DMS114 treated with DMSO at 0.1 percent for 48 hours (cell line): ENCODE measurements around the gene SSNA1.

Source experiments
- DNase-seq: peaks from one replicate; lab custom pipeline; 2025; ENCODE audit not compliant: unreplicated experiment; lab: John Stamatoyannopoulos, UW

The SSNA1 gene

DNA sequence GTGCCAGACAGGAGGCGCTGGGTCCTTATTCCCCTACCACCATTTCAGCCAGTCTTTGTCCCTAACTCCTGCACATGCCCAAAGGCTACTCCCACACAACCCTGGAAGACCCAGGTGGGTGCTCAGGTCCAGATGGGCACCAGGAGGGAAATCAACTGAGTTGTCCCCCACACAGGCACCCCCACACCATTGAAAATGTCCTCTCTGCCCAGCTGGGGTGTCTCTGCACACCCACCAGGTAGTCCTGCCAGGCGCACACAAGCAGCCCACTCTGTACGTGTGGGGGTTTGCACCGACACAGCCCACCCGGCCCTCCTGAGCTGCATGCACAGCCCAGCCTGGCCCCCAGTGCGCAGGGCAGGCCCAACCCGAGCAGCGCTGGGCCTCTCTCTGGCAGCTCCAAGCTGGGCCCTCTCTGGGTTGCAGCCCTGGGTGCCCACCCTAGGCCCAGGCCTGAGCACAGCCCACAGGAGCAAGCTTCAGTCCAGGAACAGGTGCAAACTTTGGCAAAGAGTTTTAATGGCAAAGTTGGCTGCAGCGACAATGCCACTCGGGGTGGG lies 31.4 kb downstream of the SSNA1 start:
- no peak for DNase-seq

DNA sequence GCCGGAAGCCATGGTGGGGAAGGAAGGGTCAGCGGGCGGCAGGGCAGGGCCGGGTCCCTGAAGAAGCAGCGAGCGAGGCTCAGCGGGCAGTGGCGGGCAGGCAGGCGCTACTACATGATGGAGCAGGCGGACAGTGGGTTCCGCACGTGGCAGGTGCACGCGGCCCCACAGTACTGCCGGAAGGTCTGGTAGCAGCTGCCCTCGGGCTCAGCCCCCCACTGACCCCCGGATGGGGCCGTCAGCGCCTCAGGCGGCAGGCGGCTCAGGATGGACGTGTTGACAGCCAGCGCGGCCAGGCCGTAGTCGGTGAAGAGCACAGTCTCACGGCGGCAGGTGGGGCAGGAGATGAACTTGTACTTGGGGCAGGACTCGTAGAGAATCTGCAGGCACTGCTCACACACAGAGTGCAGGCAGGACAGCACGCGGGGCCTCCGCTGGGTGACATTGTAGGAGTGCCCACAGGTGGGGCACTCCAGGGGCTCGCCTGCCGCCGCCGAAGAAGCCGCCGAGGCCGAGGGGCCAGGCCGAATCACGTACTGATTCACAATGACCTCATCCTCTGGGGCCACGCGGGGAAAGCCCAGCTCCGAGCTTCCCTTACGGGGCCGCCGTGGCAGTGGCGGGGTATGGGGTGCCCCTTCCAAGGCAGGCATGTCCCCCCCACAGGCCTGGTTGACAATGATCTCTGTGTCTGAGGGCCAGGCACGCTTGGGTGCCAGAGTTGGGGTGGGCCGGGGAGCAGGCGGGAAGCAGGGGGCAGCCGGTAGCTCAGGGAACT lies 32.0 kb downstream of the SSNA1 start:
- DNase-seq: no peak

DNA sequence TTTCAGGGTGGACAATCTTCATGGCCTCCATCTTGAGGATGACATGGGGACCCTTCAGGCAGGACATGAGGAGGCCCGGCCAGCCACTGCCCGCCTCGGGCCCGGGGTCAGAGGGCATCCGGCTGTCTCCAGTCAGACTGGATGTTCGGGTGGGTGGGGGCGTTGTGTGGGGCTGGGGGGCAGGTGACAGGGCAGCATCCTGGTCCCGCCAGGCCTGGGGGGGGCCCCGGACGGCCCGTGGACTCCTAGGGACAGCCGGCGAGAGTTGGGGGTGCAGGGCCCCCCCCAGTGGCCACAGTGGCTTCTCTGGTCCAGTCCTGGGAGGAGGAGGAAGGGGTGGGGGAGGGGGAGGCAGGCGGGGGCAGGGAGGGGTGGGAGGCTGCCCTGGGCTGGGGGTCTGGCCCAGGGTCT lies 32.6 kb downstream of the SSNA1 start:
- no peak for DNase-seq

DNA sequence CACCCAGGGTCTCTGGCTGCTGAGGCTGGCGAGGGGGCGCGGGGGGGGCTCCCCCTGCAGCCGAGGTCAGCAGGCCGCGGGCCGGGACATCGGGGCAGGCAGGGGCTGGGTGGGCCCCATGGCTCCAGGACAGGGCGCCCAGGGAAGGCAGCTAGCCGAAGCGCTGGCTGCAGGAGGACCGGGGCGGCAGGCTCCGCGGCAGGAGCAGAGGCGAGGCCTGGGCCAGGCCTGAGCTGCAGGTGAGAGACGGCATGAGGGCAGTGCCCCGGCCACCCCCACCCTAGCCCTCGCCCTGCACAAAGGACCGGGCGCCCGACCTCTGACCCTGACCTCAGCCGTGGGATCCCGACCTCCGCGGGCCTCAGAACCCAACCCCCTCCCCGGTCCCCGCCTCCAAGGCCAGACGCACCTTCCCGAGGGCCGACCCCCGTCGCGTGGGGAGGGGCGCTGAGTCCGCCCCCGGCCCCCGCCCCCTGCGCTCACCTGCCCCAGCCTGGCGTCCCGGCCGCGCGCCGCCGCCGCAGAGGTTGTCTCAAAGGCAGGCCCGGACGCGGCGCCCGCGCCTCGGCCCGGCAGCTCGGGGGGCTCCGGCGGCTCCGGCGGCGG lies 33.1 kb downstream of the SSNA1 start:
- no peak for DNase-seq

DNA sequence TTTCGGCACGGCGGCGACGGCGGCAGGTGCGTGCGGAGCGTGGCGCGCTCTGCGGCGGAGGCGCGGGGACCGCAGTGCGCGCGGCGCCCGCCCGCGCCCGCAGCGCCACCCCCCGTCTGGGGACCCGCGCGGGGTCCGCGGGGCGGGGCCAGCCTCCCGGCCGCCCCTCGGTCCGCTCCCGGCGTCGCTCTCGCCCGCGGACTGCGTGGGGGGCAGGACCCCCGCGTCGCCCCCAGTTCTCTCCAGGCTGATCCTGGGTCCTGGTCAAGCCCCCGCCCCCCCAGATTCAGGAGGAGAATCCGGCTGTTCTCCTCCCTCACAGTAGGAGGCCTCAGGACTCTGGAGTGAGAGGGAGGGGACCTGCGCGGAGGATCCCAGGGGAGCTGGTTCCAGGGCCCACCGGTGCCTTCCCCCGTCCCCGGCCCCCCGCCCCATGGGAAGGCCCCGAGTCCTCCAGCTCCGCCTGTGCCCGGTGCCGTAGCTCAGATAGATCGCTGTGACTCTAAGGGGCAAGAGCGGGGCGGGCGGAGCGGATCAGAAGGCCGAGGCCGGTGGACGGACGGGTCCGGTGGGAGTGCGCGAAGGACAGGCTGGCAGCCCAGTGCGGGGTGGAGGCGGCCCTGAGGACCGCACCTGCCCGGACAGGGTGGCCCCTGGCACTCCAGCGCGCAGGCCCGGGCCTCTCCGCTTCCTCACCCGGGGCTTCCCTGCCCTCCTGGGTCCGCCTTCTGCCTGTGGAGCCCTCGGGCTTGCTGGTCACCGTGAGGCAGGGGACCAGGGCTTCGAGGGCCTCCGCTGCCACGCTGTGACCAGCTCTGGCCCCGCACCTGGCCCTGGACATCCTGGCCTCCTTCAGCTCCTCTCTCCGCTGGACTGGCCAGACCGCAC lies 34.0 kb downstream of the SSNA1 start, which contains the start of gene RNF208:
Gene RNF208 (minus strand): TSS at position 51 of the 888 bp plus-strand sequence. CDS start 1,028 bp downstream, outside the sequence.
- DNase-seq: no peak

DNA sequence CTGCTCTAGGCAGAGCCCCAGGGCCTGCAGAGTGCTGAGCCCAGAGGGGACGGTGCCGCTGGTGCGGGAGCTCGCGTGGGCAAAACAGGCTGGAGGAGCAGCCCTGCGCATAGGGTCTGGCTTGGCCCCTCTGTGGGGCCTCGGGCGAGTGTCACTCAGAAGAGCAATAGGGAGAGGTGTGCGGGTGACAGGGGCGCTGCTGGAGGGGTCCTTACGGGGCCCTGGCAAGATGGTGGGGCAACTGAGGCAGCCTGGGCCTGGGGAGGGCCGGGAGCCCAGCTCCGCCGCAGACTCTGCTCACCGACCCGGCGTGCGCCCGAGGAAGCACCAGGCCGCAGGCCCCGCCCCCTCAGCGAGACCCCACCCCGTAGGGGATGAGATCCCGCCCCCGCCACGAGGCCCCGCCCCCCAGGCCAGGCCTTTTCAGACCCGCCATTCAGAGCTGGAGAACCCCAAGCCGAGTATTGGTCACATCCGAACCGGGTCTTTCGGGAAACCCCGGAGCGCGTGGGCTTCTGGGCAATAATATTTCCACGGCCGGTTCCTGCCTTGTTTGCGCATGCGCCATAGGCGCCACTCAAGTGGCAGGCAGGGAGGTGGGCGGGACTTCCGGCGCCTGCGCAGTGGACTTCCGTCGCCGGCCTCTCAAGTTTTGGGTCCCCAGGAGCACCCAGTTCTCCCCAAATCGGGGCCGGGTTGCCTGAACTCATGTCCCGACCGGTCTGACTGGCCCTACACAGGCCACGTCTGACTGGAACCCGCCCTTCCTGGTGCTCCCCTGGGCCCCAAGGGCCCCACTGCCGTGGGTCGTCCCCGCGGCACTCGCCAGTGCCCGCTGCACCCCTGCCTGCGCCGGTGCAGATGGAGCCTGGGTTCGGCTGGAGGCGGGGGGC lies 34.8 kb downstream of the SSNA1 start:
- DNase-seq: peak; percentile 84

DNA sequence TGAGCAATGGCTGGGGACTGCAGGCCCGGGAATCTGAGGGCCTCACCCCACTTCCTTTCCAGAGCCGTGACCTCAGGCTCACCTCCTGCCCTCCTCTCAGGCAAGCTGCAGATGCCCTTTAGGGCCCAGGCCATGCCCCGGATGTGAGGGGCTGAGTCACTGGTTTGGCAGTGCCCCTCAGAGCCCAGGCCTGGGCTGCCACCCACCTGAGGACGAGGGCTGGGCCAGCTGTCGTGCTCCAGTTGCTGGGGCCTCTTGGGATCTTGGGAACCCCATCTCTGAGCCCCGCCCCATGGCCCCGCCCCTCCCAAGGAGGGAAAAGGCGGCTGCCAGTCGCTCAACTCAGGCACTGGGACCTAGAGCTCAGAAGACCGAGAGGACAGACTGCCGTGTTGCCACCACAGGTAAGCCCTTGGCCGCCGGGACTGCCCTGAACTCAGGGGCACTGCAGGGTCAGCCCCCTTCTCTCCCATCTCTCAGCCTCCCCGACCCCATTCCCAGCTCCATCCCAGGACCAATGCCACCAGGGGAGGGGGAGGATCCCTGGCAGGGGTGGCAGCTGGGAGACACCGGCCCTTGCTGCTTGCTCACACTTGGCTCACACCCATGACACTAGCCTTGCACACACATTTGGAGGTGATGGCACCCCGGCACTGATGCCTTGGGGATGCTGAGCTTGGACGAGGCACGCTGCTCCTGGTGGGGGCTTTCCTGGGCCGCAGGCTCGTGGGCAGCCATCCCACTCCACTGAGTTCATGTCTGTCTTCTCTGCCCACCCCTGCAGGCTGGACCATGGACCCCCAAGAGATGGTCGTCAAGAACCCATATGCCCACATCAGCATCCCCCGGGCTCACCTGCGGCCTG lies 36.6 kb downstream of the SSNA1 start, which contains the start of gene CYSRT1:
Gene CYSRT1 (plus strand): TSS at position 345 of the 865 bp plus-strand sequence. CDS start 448 bp downstream, at position 793.
- no peak for DNase-seq

DNA sequence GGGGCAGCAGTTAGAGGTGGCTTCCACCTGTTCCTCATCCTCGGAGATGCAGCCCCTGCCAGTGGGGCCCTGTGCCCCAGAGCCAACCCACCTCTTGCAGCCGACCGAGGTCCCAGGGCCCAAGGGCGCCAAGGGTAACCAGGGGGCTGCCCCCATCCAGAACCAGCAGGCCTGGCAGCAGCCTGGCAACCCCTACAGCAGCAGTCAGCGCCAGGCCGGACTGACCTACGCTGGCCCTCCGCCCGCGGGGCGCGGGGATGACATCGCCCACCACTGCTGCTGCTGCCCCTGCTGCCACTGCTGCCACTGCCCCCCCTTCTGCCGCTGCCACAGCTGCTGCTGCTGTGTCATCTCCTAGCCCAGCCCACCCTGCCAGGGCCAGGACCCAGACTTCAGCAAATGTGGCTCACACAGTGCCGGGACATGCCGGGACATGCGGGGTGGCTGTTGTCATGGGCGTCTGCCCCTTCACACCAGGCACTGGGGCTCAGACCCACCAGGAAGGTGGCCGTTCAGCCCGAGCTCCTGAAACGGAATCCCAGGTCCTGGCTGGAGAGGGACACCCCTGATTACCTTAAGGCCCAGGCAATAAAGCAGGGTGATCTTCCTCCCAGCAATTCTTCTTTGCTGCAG lies 37.3 kb downstream of the SSNA1 start:
- DNase-seq: no peak

DNA sequence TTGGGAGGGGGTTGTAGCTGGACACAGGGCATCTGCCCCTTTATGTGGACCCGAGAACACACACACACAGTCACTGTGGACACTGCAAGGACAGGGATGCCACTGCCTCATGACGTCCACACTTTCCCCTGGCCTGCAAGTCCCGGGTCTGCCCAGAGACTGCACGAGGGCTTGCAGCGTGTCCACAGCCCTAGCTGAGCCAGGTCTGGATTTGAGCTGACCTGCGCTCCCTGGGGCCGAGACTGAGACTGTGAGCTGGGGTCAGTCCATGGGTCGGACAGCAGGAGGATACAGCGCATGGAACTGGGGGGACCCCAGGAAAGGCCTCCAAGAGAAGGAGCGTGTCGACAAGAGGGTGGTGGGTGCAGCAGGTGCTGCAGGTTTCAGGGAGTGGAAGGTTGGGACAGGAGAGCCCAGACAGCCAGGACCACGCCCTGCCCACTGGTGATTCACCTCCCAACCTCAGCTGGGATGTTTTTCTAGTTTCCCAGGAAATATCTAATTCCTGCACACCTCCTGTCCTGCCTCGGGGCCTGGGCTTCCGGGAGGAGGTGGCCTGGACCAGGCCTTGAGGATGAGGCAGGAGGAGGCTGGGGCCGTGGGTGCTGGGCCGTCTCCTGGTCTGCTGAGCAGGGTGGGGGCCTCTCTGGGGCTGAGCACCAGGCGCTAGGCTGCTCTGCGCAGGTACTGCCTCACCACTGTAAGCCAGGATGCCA lies 38.0 kb downstream of the SSNA1 start:
- no peak for DNase-seq

DNA sequence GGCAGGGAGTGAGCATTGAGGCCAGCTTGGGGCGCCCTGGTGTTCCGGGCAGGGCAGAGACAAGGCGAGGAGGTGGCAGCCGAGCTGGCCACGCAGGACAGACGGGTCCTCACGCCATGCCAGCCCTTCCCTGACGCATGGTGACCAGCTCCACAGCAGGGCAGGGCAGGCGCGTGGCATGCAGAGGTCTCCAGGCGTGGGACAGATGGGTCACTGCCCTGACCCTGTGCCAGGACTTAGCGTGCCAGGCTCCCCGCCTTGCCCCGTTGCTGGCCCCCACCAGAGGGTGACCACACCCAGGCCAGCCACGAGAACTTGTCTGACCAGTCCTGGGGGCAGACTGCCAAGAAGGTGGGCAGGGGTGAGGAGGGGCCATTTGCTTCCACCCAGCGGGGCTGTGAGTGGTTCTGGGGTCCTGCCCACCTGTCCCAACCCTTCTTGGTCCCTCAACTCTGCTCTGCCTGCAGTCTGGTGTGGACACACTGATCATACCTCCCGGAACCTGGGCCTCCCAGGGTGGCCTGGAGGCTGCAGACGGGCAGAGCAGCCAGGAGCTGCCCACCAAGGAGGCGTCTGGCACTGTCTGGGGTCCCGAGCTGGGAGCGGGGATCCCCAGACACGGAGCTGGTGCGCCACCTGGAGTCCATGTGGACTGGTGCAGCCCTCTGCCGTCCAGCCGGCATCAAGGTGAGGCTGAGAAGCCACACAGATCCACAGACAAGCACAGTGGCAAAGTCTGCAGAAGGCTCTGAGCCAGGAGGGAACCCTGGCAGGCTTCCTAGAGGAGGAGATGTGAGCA lies 38.8 kb downstream of the SSNA1 start, which contains the start of gene RNF224:
Gene RNF224 (plus strand): TSS at position 449 of the 799 bp plus-strand sequence. CDS start 834 bp downstream, outside the sequence.
- DNase-seq: peak; percentile 24

DNA sequence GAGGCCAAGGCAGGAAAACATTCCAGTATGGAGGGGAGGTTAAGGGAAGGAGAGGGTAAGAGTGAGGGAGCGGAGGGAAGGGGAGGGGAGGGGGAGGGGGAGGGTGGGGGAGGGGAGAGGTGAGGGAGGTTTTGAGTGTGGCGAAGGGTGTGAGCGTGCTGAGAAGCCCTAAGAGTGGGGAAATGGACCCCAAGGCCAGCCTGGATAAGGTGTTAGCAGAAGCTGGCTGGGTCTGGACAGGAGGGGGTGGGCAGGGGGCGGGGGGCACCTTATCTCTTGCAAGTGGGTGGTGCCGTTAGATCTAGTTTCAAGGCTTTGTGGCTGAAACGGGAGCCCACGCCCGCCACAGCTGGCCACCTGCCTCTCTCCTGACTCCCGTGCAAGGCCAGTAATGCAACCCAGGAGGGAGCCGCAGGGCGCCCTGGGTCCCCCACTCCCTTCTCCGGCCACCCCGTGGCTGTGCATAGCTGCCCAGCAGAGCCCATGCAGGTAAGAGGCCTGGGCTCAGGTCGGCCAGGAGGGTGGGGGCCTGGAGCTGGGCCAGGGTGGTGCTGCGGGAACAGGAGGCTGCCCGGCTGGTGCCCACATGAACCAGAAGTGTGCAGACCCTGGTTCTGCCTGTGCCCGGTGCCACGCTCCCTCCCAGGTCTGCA lies 39.5 kb downstream of the SSNA1 start:
- DNase-seq: no peak

DNA sequence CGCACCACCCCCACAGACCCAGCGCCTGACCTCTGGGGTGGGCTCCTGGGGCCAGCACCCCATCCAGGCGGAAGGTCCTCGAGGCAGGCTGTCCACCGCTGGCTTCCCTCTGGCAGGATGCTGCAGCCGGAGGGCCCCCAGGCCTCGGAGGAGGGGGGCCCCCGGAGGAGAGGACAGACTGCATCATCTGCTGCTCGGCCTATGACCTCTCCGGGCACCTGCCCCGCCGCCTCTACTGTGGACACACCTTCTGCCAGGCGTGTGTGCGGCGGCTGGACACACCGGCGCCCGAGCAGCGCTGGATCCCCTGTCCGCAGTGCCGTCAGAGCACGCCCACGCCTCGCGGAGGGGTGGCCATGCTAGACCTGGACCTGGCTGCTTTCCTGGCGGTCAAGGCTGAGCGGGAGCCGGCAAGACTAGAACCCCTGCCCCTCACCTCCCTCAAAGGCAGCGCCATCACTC lies 40.1 kb downstream of the SSNA1 start:
- no peak for DNase-seq

DNA sequence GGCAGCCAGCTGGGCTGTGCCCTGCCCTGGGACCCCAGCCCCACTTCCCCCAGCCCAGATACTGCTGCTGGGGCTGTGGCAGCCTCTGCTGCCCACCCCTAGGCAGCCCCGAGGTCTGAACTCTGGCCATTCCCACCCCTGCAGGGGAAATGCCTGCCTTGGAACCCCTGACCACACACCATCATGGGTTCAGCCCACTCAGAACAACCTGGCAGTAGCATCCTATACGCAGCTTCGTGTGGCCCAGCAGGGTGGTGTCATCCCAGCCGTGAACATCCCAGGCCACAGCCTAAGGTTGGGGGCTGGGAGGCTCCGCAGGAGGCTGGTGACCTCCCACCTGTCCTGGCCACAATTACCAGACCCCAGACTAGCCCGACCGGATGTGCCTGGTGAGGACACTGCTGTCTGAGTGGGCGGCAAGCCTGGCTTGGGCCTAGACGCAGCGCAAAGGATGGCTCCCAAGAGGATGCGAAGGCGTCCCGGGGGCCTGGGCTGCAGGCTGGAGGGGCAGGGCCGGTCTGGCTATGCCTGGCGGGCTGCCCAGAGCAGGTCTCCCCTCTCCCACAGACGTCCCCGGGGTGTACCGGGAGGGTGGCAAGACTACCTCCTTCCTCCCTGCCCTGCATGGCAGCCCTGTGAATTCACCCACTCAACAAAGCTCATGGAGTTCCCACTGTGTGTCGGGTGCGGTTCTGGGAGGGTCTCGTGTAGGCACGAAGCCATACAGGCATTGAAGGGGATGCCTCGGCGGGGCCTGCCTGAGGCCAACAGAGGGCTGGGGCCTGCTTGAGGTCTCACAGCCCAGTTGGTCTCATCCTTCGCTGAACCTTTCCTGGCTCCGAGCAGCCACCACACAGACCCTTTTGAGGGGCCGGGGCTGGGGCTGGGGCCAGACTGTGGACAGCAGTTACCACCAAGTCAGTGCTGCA lies 40.8 kb downstream of the SSNA1 start:
- no peak for DNase-seq

DNA sequence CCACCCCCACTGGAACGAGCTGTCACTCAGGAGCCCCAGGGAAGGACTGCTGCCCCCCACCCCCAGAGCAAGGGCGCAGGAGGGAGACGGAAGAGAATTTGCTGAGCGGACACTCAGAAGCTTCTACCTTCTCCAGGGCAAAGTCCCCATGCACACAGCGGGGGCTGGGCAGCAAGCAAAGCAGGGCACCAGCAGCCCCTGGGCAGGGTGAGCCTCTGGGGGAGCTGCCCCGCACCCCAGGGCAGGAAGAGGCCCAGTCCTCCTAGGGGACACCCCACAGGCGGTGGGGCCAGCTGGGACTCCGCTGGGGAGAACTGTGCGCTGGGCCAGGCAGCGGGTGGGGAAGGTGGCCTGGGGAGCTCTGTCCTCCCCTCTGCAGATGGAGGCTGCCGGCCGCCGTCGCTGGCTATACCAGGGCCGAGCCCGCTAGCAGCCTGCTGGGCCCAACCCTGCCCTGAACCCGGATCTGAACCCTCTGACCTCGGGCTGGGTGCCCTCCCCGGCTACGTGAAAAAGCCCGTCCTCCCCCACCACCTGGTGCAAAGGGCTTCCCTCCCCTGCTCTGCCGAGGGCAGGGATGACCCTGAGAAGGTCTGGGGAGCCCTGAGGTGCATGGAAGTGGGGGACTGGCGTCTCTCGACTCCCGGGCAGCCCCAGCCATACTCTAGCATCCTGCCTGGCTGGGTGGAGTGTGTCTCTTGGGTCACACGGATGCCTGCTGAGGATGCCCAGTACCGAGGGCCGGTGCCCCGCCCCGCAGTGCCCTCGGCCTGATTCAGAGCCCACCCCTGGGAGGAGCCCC lies 41.6 kb downstream of the SSNA1 start:
- DNase-seq: no peak
